ENCODE data around the gene SUB1. TPM values are rescaled to one million over a fixed set of nuclear protein-coding genes. Genes with fewer than 3 reads are reported as not detected.
"Not testable (repeated sequence)": the region's sequence is repeated elsewhere in the genome, so short reads cannot be mapped to it uniquely, and the experiment has no call there.

The SUB1 gene
- total RNA-seq, 3 donors from 2014 or later: 152 to 230 (median 201) TPM

- intact Hi-C loops (cut with DNase I; ENCODE audit: low total_unique reads): no loop called here
- TF ChIP-seq POLR2AphosphoS5 (IDR thresholded peaks at IDR 0.05) (no peak), POLR2A (IDR thresholded peaks at IDR 0.05) (no peak), CTCF (IDR thresholded peaks at IDR 0.05) (no peak)
- H3K4me3 ChIP-seq: no peak overlapping the region
- H3K27ac ChIP-seq: no peak overlapping the region
- H3K4me1 ChIP-seq: no peaks in the 10 kb centered on the region
- no peaks in the 10 kb centered on the region for H3K36me3 ChIP-seq
- no peak for DNase-seq (ENCODE audit: low spot score in 2 of 2)
- no peaks in the 10 kb centered on the region for H3K9me3 ChIP-seq
- no peaks in the 10 kb centered on the region for H3K27me3 ChIP-seq
Measured at GRCh38 chr5:32571128-32571527, 14.2 kb upstream of the SUB1 start.

- H3K4me3 ChIP-seq: no peak overlapping the region
- no peaks in the 10 kb centered on the region for H3K9me3 ChIP-seq
- H3K27me3 ChIP-seq: no peaks in the 10 kb centered on the region
- intact Hi-C loops (cut with DNase I; ENCODE audit: low total_unique reads): no loop called here
- TF ChIP-seq POLR2A (IDR thresholded peaks at IDR 0.05) (no peak), CTCF (IDR thresholded peaks at IDR 0.05) (no peak), POLR2AphosphoS5 (IDR thresholded peaks at IDR 0.05) (no peak)
- no peak overlapping the region for H3K27ac ChIP-seq
- H3K4me1 ChIP-seq: no peaks in the 10 kb centered on the region
- no peaks in the 10 kb centered on the region for H3K36me3 ChIP-seq
- DNase-seq (ENCODE audit: low spot score in 2 of 2): no peak
Measured at GRCh38 chr5:32572778-32573480, 12.4 kb upstream of the SUB1 start.

GRCh38 chr5:32573481-32573854, 11.9 kb upstream of the SUB1 start:
- H3K27ac ChIP-seq; H3K27me3 ChIP-seq; intact Hi-C loops (cut with DNase I; ENCODE audit: low total_unique reads); H3K9me3 ChIP-seq; H3K4me1 ChIP-seq; H3K4me3 ChIP-seq; DNase-seq (ENCODE audit: low spot score in 2 of 2); H3K36me3 ChIP-seq: not testable (repeated sequence)

- no peaks in the 10 kb centered on the region for H3K27me3 ChIP-seq
- H3K4me3 ChIP-seq: no peak overlapping the region
- H3K4me1 ChIP-seq: no peaks in the 10 kb centered on the region
- no peak overlapping the region for H3K27ac ChIP-seq
- H3K36me3 ChIP-seq: no peaks in the 10 kb centered on the region
- H3K9me3 ChIP-seq: no peaks in the 10 kb centered on the region
- TF ChIP-seq CTCF (IDR thresholded peaks at IDR 0.05): no peak
- no peak for TF ChIP-seq POLR2A (IDR thresholded peaks at IDR 0.05)
- TF ChIP-seq POLR2AphosphoS5 (IDR thresholded peaks at IDR 0.05): no peak
- intact Hi-C loops (cut with DNase I; ENCODE audit: low total_unique reads): no loop called here
- no peak for DNase-seq (ENCODE audit: low spot score in 2 of 2)
Measured at GRCh38 chr5:32574540-32575175, 10.7 kb upstream of the SUB1 start.

- TF ChIP-seq POLR2A (IDR thresholded peaks at IDR 0.05): no peak
- TF ChIP-seq CTCF (IDR thresholded peaks at IDR 0.05): no peak
- no peak for TF ChIP-seq POLR2AphosphoS5 (IDR thresholded peaks at IDR 0.05)
- Histone ChIP-seq H3K9me3 (no peaks in the 10 kb centered on the region), H3K36me3 (no peaks in the 10 kb centered on the region), H3K27me3 (no peaks in the 10 kb centered on the region), H3K4me3 (no peak overlapping the region), H3K4me1 (no peaks in the 10 kb centered on the region), H3K27ac (no peak overlapping the region)
- no peak for DNase-seq (ENCODE audit: low spot score in 2 of 2)
- intact Hi-C loops (cut with DNase I; ENCODE audit: low total_unique reads): no loop called here
Measured at GRCh38 chr5:32578363-32578762, 7.0 kb upstream of the SUB1 start.
